GM12873 (cell line): ENCODE results near the gene DENND5A.

Source experiments
- CTCF ChIP-seq: IDR thresholded peaks from 2 replicates; pipeline ENCODE4 v1.5.1; 2012; ENCODE audit warnings: low read depth, mild to moderate bottlenecking, moderate library complexity, low read length, control low read depth; ENCODE audit not compliant: insufficient read depth; ENCODE audit errors: missing control alignments

DENND5A gene

GRCh38 chr11:9155930-9156329, 109.2 kb downstream of the DENND5A start:
- TF ChIP-seq CTCF: no peak

GRCh38 chr11:9153651-9154050, 111.5 kb downstream of the DENND5A start:
- no peak for TF ChIP-seq CTCF

GRCh38 chr11:9151631-9152030, 113.5 kb downstream of the DENND5A start:
- TF ChIP-seq CTCF: no peak

GRCh38 chr11:9150926-9151325, 114.2 kb downstream of the DENND5A start:
- no peak for TF ChIP-seq CTCF

- no peak for TF ChIP-seq CTCF
Measured at GRCh38 chr11:9150501-9150900, 114.6 kb downstream of the DENND5A start.

GRCh38 chr11:9148727-9149126, 116.4 kb downstream of the DENND5A start:
- no peak for TF ChIP-seq CTCF

- TF ChIP-seq CTCF: no peak
Measured at GRCh38 chr11:9148035-9148434, 117.1 kb downstream of the DENND5A start.
